Amniotic stem cell (primary cell): ENCODE results near the gene CLIP3.
"Not testable (repeated sequence)": the region's sequence is repeated elsewhere in the genome, so short reads cannot be mapped to it uniquely, and the experiment has no call there.

ENCODE experiments used
- DNase-seq: peaks from one replicate; lab custom pipeline; 2025; lab: John Stamatoyannopoulos, UW

Gene CLIP3, protein sequence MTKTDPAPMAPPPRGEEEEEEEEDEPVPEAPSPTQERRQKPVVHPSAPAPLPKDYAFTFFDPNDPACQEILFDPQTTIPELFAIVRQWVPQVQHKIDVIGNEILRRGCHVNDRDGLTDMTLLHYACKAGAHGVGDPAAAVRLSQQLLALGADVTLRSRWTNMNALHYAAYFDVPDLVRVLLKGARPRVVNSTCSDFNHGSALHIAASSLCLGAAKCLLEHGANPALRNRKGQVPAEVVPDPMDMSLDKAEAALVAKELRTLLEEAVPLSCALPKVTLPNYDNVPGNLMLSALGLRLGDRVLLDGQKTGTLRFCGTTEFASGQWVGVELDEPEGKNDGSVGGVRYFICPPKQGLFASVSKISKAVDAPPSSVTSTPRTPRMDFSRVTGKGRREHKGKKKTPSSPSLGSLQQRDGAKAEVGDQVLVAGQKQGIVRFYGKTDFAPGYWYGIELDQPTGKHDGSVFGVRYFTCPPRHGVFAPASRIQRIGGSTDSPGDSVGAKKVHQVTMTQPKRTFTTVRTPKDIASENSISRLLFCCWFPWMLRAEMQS

DNA sequence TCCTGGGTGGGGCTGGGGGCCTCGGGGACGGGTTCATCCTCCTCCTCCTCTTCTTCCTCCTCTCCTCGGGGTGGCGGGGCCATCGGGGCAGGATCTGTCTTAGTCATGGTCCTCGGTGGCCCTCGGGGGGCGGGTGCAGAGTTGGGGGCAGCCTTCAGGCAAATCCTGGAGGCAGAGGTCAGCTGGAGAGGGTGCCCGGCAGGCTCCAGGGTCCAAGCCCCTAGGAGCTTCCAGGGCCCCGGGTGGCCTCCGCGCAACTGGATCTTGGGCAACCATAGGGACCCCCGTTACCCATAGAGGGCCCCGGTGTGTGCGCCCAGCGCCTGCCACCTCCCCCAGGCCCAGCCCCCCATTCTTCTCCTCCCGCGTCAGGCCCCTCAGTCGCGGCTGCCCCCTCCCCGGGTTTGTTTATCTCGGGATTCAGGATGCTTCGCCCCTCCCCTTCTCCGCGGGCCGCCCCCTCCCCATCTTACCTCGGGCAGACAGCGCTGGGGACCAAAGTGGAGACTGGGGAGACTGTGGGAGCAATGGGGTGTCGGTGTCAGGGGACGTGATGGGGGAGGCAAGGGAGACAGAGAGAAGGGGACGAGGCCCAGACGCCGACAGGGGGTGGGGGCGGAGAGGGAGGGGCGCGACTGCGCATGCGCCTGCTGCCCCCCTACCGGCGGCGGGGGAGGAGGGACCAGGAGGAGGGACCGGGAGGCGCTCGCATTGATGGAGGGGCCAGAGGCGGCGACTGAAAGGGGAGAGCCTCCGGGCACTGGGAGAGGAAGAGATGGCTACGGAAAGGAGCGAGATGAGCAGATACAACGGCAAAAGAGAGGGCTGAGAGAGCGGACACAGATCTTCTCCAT is at the start of gene CLIP3:
Gene CLIP3 (minus strand): TSS at position 623 of the 854 bp plus-strand sequence. CDS start 516 bp downstream, at position 107.
- no peak for DNase-seq

DNA sequence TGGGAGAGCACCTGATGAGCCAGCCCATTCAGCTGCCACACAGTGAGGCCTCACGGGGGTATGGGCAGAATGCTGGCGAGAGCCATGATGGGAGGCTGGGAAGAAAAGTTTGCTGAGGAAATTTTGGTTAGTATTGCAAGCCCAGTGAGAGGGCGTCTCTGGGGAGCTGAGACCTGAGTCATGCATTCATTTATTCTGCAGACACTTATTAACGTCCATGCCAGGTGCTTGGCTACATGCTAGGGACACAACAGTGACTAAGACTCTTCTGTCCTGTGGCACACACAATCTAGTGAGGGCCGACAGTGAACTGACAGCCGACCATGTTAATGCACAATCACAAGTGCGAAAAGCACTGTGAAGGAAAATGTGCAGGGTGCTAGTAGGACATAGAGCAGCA is 49.2 kb upstream of the CLIP3 start:
- DNase-seq: no peak

DNA sequence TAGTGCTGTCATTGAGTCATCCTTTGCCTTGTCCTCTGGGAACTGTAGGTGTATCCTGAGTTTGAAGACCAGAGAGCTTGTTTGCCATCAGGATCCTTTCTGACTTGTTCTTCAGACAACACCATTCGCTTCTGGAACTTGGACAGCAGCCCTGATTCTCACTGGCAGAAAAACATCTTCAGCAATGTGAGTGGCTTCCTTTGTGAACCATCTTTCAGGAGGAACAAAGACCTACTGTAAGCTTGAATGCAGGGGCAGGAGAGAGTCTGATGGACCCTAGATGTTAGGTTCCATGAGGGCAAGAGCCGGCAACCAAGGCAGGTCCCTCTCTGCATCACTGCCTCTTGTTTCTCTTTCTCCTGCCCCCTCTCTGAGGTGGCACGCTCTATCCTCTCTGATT is 48.7 kb upstream of the CLIP3 start:
- no peak for DNase-seq

DNA sequence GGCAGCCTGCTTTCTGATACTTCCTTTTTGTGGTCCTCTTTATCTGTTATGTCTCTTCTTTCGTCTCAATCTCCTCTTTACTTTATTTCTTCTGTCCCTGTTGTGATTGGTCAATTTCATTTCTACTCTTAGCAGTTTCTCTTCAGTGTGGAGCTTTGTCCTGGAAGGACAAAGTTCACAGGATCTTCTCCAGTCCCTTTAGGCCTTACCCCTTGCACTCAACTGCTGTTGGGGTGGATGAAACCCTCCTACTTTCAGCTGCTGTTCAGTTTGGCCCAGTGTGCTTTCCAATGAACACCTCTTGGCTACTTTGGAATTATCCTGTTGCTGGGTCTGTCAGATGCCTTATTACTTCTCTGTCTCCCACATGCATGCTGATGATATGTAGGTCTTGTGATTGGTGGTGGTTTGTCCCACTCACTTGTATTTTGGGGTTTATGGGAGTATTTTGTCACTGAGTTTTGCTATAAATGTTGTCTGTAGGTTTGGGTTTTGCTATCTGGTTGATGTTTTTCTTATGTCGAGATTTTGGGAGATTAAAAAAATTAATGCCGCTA is 46.8 kb upstream of the CLIP3 start:
- no peak for DNase-seq

DNA sequence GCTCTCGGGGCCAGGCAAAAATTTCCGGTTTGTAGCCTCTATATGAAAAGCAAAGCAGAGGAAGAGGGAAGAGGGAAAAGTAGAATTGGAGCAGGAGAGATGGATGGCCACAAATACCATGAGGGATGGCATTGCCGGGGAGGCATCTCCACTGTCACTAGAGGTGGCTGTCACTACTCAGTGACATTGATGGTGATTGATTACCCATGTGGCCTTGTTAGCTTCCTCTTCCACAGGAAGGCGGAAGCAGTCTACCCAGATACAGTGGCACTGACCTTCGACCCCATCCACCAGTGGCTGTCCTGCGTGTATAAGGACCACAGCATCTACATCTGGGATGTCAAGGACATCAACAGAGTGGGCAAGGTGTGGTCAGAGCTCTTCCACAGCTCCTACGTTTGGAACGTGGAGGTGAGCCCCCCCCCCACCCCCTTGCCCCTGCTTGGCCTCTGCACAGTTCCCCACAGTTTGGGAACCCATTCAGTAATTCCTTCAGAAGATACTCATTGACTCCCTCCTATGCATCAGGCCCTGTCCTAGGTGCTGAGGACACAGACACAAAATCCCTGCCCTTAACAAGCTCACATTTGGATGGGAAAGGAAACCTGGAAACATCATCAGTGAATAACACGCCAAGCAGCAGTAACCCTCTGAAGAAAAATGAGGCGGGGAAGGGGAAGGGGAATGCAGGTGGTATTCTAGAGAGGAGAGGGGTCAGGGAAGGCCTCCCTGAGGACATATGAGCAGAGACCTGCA is 40.6 kb upstream of the CLIP3 start:
- no peak for DNase-seq

DNA sequence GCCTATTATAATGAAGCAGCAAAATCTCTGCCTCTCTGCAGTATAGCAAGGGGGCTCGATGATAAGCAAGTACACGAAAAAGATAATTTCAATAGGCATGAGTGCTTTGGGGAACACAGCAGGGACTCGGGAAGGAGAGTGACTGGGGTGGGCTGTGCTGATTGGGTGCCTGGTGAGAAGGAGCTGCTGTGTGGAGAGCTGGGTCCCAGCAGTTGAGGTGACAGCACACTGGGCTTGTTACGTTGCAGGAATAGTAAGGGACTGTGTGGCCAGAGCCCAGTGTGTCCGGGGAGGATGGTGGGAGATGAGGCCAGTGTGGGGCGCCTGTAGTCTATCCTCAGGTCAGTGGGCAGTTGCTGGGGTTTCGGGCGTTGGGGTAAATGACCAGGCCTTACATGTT is 39.4 kb upstream of the CLIP3 start:
- no peak for DNase-seq

DNA sequence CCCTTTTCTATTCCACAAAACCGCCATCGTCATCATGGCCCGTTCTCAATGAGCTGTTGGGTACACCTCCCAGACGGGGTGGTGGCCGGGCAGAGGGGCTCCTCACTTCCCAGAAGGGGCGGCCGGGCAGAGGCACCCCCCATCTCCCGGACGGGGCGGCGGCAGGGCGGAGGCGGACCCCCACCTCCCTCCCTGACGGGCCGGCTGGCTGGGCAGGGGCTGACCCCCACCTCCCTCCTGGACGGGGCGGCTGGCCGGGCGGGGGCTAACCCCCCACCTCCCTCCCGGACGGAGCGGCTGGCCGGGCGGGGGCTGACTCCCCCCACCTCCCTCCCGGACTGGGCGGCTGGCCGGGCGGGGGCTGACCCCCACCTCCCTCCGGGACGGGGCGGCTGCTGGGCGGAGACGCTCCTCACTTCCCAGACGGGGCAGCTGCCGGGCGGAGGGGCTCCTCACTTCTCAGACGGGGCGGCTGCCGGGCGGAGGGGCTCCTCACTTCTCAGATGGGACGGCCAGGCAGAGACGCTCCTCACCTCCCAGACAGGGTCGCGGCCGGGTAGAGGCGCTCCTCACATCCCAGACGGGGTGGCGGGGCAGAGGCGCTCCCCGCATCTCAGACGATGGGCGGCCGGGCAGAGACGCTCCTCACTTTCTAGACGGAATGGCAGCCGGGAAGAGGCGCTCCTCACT is 36.3 kb upstream of the CLIP3 start:
- DNase-seq: not testable (repeated sequence)

DNA sequence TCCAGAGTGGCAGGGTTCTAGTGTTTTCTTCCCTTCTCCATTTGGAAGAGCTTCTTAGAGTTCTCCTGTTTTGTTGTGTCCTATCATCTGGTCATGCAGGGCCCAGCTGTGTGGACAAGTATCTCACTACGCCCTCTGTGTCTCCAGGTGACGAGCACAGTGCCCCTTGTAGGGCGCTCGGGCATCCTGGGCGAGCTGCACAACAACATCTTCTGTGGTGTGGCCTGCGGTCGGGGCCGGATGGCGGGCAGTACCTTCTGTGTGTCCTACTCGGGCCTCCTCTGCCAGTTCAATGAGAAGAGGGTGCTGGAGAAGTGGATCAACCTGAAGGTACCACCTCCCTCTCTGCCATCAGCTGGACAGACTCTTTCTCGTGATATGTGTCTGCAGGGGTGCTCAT is 35.0 kb upstream of the CLIP3 start:
- no peak for DNase-seq

DNA sequence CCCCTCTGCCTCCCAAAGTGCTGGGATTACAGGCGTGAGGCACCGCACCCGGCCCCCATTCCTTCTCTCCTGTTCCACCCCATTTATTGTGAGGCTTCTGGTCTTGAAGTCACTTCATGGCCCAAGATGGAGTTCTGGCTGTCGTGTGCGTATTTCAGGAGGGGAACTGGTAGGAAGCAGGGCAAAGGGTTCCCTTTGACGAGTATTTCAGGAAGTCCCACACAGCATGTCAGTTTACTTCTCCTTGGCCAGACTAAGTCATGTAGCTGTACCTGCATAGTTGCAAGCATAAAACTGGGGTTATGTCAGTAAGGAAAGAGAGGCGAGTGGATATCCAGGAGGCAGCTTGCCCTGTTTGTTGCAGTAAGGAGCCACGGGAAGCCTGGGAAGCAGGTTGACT is 32.2 kb upstream of the CLIP3 start:
- no peak for DNase-seq

DNA sequence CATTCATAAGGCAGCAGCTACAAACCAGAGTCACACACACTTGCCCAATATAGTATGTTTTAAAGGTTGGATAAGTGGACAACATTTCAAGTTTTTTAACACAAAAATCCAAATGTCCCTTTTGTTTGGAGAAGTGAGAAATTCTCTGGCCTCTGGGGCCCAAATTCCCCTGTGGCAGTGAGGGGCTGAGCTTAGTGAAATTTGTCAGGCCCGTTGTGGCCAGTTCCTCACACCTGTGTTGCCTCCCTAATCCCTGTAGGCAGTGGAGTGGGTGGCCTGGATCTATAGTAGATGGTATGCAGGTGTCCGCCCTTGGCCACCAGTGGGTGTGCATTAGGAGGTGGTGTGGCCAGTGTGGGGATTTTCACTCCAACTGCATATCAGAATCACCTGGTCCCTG is 28.7 kb upstream of the CLIP3 start:
- no peak for DNase-seq

DNA sequence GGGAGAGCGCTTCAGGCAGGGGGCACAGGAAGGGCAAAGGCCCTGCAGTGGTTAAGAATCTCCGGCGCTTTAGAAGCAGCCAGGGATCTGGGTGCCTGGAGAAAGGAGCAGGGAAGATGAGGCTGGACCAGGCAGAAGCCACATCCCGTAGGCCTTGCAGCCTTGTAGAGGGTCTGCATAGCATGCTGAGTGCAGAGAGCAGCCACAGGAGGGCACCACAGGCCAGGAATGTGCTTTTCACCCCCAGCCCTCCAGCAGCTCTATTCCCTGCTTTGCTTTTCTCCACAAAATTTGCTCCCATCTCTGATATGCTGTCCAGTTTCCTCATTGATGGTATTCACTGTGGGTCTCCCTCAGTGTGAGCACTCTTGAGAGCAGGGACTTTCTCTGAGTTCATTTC is 27.8 kb upstream of the CLIP3 start:
- DNase-seq: peak; percentile 28

DNA sequence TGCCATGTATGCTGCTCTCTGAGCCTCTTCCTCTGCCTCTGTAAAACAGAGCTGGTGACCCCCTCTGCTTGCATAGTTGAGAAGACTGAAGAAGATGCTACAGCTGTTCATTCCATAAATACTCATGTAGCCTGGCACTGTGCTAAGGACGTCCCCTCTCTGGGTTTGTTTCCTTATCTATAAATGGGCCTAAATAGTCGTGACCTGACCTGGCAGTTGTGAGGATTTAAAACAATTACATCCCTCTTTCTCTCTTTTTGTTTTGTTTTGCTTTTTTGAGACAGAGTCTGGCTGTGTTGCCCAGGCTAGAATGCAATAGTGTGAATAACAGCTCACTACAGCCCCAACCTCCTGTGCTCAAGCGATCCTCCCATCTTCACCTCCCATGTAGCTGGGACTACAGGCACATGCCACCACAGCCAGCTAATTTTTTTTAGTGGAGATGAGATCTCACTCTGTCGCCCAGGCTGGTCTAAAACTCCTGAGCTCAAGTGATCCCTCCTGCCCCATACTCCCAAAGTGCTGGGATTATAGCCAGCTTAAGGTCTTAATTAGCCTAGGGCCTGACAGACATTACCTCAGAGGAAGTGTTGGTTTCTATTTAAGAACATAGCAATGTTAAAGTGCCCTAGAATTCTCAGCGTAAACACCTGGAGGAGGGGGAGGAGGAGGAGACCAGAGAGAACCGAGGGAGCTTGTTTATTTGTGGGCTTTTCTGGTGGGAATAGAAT is 26.7 kb upstream of the CLIP3 start:
- no peak for DNase-seq

DNA sequence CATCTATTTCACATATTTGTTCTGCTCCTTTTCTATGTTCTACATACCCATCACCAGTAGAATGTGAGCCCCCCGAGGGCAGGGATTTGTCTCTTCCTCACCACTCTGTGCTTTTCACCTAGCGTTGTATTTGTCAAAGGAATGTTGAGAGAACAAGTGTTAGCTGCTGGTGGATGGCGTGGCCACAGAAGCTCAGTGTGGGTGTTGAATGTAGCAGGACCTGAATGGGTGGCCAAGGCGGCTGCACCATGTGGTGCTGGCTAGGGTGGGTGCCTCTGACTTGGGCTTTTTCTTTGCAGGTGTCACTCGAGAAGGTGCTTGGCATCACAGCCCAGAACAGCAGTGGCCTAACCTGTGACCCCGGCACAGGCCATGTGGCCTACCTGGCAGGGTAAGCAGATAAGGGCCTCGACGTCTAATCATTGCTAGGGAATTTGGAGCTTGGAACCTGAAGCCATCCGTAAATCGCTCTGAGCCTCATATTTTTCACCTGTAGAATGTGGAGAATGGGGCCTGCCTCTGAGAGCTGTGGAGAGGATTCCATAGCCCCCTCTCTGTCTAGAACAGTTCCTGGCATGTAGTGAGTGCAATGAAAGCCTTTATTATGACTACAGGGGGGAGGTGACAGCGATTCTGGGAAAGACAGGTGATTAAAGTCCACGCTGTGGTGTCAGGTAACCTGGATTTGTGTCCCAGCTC is 26.0 kb upstream of the CLIP3 start:
- DNase-seq: no peak

DNA sequence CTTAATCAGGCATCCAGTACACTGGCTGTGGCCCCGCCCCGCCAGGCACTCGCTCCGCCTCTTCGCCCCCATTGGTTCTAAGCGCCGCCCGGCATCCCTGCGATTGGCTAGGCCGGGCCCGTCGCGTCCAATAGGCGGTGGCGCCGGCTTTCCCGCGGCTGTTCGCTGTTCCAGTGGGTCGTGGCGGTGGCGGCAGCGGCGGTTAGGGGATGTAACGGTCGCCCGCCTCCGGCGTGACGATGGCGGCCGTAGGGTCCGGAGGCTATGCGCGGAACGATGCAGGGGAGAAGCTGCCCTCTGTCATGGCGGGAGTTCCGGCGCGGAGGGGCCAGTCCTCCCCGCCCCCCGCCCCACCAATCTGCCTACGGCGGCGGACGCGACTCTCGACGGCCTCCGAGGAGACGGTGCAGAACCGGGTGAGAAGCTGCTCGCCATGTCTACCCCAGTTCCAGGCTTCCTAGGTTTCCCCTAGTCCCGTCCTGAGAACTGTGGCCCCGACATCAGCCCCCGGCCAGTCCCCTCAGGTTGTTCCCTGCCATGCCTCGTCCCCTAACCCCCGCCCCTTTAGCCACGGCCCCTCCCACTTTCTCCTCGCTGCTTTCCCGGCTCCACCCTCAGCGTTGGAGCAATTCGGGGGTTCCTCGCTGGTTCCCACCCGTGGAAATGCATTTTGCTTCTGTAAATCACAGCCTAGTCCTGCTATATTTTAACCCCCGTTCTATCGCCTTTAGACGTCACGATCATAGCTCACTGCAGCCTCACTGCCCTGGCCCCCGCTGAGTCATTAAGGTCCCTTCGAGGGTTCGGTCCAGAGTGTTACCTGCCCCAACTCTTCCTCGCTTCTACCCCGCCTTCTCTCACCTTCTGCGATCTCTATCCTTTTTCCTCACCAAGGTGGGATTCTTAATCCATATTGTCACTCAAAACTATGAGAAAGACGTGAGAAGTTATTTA is 22.3 kb upstream of the CLIP3 start, which contains the start of gene WDR62:
Gene WDR62 (plus strand): TSS at position 165 of the 954 bp plus-strand sequence. CDS start 75 bp downstream, at position 240.
- DNase-seq: peak; percentile 89

DNA sequence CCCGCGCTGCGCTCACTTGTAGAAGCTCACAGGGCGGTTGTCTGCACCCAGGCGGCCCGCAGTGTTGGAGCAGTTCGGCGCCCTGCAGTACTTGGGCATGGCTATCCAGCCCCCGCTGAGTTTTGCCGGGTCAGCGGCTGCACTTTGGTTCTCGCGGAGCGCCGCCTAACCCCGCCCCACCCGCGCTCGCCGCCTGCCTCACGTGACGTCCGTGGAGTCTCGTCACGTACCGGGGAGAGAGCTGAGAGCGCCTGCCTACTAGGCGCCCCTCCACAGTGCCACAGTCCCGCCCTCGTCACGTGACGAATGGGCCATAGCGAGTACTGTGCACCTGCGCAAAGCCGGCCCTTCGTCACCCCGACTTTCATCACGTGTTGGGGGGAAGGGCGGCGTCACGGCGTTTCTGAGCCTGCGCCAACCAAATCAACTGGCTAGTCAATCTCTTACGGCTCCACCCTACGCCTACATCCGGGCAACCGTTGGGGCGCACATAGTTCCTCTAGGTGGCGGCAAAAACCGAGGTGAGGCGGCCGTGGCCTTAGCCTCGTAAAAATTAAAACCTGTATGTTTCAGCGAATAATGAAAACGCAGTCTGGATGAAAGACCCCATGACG is 21.6 kb upstream of the CLIP3 start, which contains the start of gene THAP8:
Gene THAP8 (minus strand): TSS at position 167 of the 614 bp plus-strand sequence. CDS start 68 bp downstream, at position 99.
- DNase-seq: peak; percentile 97

DNA sequence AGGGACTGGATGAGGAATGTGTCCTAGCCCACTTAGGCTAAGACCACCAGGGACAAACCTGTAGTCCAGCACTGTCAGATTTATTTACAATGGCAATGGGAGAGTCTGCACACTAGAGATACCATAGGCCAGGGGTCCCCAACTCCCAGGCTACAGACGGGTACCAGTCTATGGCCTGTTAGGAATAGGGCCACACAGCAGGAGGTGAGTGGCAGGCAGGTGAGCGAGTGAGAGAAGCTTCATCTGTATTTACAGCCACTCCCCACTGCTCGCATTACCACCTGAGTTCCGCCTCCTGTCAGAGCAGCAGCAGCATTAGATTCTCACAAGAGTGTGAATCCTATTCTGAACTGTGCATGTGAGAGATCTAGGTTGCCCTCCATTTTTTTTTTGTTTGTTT is 19.0 kb upstream of the CLIP3 start:
- DNase-seq: no peak

DNA sequence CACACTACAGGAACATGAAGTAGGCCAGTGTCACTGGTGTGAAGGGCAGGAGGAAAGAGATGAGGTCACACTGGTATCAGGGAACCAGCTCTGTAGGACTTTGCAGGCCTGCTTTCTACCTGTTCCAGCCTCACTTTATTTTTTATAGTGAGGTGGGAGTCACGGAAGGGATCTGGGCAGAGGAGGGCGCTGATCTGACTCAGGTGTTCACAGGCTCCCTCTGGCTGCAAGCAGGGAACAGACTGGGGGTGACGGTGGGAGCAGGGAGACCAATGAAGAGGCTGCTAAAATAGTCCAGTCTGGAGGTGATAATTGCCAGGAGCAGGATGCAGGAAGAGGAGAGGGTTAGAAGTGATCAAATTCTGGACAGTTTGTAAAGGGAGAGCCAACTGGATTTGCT is 18.6 kb upstream of the CLIP3 start:
- no peak for DNase-seq
